ENCODE data around the gene SLC22A5.

SLC22A5 gene

DNA sequence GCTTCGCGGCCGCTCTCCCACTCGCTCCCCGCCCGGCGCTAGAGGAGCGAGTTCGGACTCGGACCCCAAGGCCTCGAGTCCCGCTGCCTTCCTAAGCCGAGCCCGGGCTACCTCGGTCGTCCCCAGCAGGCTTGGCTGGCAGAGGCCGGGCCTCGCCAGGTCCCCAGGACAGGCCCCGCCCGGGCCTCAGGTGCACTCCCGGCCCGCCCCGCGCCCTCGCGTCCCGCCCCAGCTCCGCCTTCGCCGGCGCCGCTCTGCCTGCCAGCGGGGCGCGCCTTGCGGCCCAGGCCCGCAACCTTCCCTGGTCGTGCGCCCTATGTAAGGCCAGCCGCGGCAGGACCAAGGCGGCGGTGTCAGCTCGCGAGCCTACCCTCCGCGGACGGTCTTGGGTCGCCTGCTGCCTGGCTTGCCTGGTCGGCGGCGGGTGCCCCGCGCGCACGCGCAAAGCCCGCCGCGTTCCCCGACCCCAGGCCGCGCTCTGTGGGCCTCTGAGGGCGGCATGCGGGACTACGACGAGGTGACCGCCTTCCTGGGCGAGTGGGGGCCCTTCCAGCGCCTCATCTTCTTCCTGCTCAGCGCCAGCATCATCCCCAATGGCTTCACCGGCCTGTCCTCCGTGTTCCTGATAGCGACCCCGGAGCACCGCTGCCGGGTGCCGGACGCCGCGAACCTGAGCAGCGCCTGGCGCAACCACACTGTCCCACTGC lies at the start of gene SLC22A5:
TSS of gene SLC22A5 (plus strand) at position 237 of the 707 bp plus-strand sequence. CDS start at position 500, 263 bp downstream.
- DNase-seq, result peak; percentile 58

DNA sequence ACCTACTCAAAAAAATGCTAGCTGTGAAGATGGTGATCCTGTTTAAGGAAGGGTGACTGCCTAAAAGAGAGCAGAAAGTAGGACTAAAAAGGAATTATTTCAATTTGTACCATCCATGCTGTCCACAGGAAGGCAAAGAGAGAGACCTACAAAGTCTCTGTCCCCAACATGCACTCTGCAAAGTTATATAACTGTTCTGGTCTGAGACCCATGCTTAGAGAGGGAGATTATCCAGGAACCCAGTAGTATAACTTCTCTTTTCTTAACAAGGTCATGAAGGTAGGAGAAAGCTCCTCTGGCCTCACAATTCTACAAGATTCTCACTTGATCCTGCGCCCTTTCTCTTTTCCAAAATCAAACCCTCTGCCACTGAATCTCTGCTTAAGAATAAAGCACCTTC lies 49.5 kb upstream of the SLC22A5 start:
- no peak for DNase-seq

DNA sequence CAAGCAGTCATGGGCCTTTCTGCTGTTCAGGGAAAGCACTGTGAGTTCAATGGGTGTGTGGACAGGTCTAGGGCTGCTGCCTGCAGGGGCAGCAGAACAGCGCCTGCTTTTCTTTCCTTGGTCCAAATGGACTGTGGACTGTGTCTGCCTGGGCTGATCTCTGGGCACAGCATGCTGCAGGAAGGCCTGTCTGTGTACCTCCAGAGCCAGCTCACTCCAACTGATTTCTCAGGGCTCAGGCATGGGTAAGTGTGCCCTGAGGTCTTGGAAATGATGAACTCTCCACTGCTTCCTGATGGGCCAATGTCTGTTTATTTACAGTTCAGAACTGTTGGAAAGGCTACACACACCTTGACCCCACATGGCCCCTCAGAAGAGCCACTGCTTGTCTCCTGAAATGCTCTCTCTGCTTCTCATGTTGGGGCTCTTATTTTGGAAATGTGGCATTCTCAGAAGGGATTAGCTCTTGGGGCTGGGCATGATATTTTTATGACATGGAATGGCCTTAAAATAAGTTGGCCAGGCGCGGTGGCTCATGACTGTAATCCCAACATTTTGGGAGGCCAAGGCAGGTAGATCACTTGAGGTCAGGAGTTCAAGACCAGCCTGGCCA lies 48.3 kb upstream of the SLC22A5 start:
- DNase-seq, result no peak

- DNase-seq, result no peak
Measured at GRCh38 chr5:132322266-132322665, 47.2 kb upstream of the SLC22A5 start.

DNA sequence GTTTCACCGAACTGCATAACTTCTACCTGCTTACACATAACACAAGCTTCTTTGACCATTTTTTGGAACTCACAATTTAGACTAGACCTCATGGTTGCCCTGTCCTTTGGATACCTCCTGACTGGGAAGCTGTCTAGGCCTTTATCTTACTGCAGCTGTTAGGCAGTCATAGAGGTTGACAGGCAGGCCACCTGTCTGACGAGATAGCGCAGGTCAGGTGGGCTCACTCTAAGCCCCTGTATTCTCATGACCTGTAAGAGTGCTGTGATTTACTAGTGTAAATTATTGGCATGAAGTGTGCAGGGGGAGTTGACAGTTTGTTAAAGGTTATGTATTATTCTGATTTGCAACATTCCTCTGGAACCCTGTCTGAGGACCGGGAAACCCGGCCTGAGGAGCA lies 46.3 kb upstream of the SLC22A5 start:
- no peak for DNase-seq

DNA sequence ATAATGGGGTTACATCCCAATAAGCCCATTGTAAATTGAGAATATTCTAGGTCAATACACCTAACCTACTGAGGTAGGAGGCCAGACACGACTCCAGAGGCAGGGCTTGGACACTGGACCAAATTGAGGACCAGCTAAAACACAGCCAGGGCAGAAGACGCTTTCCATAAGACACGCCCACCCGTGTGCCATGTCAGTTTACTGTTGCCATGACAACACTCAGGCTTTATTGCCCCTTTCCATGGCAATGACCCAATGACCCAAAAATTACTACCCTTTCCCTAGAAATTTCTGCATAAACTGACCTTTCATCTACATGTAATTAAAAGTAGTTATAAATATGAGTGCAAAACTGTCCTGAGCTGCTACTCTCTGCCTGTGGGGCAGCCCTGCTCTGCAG lies 43.8 kb upstream of the SLC22A5 start:
- DNase-seq, result no peak

DNA sequence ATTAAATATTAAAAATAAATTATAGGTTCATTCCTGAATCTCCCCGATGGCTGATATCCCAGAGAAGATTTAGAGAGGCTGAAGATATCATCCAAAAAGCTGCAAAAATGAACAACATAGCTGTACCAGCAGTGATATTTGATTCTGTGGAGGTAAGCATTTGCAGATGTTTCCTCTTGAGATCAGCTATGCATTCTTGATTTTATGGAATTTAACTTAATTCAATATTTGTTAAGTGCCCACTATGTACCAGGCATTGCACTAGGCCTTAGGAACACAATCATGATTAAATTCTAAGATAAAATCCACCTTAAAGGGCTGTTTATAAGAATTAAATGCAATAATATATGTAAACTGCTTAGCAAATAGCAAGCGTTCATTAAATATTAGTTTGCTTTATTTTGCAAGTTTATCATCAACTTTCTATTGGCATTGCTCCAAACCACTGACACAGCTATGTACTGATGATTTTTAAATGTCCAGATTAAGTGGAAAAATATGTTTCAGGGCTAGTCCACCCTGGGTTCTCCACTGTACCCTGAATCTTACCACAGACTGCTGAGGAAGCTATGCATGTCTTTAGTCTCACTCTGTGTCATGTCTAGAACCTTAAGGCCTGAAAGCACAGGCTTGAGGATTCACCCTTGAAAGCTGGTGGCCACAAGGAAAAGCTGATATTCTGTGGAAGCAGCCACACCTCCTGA lies 42.1 kb upstream of the SLC22A5 start:
- no peak for DNase-seq

DNA sequence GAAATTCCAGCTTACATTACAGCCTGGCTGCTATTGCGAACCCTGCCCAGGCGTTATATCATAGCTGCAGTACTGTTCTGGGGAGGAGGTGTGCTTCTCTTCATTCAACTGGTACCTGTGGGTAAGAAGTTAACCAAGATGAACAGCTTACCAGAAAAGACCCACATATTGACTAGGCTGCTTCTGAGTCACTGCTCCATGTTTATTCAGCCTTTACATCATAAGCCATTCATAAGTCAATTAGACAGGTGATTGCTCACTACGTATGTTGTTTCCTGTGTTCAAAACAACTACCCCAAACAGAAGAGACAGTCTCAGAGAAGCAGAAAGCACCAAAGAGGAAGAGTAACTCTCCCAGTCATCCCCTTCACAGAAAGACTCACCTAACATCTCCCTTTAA lies 34.7 kb upstream of the SLC22A5 start:
- DNase-seq, result no peak

GRCh38 chr5:132335402-132335801 lies 34.1 kb upstream of the SLC22A5 start:
- DNase-seq, result no peak

DNA sequence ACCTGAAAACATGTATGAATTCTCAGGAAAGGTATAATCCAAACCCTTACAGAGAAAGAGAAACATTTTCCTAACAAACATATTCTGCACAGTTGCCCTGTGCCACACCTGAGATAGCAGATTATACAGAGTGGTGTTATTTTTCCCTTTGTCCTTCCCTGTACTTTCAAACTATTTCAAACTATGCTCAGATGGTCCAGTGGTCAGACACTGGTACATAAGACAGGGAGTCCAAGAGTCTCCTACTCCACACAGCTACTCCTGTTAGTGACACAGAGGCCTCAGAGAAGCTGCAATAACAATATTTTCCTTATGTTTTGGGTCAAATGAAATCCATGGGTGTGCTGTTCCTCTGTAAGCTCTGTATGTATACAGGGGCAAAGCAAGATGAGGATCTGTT lies 30.0 kb upstream of the SLC22A5 start:
- no peak for DNase-seq

- no peak for DNase-seq
Measured at GRCh38 chr5:132342291-132343180, 27.0 kb upstream of the SLC22A5 start.

GRCh38 chr5:132344775-132345514 lies 24.6 kb upstream of the SLC22A5 start:
- no peak for DNase-seq

GRCh38 chr5:132353486-132353995 lies 16.0 kb upstream of the SLC22A5 start:
- DNase-seq, result no peak

GRCh38 chr5:132354381-132355139 lies 14.9 kb upstream of the SLC22A5 start:
- no peak for DNase-seq

DNA sequence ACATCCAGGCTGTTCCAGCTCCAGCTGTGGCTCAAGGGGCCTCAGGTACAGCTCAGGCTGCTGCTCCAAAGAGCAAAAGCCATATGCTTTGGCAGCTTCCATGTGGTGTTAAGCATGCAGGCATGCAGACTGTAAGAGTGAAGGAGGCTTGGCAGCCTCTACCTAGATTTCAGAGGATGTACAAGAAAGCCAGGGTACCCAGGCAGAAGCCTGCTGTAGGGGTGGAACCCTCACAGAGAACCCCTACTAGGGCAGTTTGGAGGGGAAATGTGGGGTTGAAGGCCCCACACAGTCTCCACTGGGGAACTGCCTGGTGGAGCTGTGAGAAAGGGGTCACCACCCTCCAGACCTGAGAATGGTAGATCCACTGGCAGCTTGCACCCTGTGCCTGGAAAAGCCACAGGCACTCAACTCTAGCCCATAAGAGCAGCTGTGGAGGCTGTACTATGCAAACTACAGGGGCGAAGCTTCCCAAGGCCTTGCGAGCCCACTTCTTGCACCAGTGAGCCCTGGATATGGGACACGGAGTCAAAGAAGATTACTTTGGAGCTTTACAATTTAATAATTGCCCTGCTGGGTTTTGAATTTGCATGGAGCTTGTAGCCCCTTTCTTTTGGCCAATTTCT lies 14.3 kb upstream of the SLC22A5 start:
- DNase-seq, result no peak

- no peak for DNase-seq
Measured at GRCh38 chr5:132358775-132359174, 10.7 kb upstream of the SLC22A5 start.

DNA sequence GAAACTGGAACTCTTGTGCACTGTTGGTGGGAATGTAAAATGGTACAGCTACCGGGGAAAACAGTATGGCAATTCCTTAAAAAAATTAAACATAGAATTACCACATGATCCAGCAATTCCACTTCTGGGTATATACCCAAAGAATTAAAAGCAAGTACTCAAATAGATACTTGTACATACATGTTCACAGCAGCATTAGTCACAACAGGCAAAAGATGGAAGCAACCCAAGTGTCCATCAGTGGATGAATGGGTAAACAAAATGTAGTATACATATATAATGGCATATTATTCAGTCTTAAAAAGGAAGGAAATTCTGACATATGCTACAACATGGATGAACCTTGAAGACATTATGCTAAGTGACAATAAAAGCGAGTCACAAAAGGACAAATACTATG lies 7.4 kb upstream of the SLC22A5 start:
- DNase-seq, result no peak

DNA sequence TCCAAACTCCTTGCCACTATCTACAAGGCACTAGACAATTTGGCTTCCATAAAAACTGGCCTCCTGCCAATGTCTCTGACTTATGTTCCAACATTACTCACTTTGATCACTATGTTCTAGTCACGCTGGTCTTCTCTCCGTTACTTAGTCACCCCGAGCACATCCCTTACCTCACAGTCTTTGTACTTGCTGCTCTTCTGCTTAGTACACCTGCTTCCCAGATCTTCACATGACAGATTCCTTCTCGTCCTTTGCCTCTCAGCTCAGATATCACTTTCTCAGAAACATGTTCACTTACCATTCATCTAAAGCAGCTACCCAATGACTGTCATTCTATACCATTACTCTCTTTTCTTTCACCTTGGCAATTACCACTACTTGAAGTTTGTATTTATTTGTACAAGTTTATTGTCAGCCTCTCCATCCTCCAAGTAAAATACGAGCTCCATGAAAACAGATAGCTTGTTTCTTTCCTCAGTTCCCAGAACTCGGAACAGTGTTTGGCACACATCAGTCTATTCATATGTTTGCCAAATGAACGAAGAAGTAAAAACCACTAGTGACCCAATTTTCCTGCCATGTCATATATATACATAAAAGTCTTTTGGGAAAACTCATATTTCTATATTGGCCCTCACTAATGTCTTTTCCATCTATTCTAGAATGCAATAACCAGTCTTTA lies 5.9 kb upstream of the SLC22A5 start:
- no peak for DNase-seq

GRCh38 chr5:132364319-132364718 lies 5.2 kb upstream of the SLC22A5 start:
- no peak for DNase-seq

GRCh38 chr5:132365213-132365612 lies 4.3 kb upstream of the SLC22A5 start:
- DNase-seq, result no peak
